ENCODE results near the gene THAP7. TPM values are rescaled to one million over a fixed set of nuclear protein-coding genes. Genes with fewer than 3 reads are reported as not detected.

The THAP7 gene, protein sequence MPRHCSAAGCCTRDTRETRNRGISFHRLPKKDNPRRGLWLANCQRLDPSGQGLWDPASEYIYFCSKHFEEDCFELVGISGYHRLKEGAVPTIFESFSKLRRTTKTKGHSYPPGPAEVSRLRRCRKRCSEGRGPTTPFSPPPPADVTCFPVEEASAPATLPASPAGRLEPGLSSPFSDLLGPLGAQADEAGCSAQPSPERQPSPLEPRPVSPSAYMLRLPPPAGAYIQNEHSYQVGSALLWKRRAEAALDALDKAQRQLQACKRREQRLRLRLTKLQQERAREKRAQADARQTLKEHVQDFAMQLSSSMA
- 10 to 100 TPM; 24.5 to 26.1 TPM for total RNA-seq

DNA sequence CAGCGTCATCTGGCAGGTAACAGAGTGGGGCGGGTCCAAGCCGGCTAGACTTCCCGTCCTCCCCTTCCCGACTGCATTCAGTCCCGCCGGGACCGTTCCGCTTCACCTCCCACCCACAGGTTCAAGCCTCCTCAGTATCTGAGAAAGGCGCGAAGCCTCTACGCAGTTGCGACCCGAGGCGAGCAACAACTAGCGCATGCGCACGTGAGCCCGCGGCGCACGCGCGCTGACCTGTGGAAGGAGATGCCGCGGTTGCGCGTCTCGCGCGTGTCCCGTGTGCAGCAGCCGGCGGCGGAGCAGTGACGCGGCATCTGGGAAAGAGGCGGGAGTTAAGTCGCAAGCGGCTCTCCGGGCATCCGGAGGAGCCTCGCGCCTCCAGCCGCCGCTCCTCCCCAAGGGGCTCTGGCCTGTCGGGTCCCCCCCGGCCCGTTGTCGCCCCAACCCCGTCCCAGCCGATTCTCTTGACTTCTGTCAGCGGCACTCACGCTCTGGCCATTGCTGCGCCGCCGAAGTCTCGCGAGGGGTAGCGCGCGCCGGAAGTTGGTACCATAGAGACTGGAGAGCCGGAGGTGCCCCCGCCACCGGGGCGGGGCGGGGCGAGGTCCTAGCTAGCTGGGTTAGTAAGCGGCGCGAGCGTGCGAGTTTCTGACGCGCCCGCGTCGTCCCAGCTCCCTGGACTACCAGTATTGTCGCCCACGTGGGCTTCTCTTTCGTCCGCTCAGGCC, at the start of gene THAP7:
Gene THAP7, minus strand, starts transcription at position 518 of the 725 bp plus-strand sequence. Its CDS starts 207 bp downstream, at position 311.

DNA sequence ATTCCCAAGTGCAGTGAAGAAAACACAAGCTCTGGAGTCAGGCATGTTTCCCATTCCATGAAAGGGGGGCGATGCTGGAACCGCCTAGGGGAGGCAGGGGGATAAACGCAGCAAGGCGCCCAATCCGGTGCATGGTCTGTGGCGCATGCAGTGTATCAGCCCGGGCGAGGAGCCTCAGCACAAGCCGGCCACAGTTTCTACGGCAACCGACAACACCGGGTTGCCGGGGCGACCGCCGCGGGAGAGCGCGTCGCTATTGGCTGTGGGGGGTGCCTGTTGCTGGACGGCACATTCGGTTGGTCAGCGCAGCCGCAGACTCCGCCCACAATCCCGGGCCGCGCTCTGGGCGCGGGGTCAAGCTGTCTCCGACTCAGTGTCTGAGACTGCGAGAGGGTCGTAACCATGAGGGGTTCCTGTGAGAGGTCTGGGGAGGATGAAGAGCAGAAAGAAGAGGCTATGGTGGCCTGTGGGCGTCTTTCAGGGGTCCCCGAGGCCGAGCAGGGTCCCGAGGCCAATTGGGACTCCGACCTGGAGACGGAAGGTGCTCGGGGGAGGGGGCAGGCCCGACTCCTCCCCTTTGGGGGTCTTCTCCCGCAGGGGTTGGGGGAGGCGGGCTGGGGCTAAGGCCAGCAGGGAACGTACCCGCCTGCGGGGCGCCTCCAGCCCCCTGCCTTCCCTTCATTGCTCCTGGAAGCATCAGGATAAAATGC, 43.8 kb upstream of the THAP7 start, which contains the start of gene LRRC74B:
Gene LRRC74B, plus strand, starts transcription at position 362 of the 710 bp plus-strand sequence. Its CDS starts 41 bp downstream, at position 403.

DNA sequence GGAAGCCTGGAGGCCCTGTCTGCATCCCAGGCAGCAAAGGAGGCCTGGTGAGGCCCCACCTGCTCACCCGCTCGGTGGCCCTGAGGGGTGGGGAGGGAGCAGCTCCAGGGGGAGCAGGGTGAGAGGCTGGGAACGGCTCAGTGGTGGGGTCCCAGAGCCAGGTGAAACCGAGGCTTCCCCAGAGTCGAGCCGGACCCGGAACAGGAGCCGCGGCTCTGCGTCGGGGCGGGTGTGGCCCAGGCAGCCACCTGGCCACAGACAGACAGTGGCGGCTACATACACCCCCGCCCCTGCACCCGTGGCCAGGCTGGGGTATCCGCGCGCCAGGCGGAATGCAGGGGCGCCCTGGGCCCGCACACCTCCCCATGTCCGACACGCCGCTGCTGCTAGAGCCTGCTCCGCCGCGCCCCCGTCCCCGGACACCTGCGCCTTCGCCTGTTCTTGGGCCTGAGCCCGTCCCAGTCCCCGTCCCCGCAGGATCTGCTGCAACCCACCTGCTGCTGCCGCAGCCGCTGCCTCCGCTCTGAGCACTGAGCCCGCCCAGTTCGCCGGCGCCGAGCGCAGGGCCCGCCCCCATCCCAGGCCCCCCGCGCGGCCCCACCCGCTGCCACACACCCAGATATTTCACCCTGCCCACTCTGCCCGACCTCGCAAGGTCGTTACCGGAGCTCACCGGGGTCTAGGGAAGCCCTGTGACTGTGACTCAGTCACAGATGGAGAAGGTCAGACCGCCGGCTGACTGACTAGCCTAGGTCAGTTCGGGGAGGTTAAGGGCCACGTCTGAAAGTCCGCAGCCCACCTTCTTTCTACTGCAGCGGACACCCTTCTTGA, 30.3 kb upstream of the THAP7 start, which contains the start of gene SLC7A4:
Gene SLC7A4, minus strand, starts transcription at position 525 of the 831 bp plus-strand sequence. CDS start 749 bp downstream, outside the sequence.

DNA sequence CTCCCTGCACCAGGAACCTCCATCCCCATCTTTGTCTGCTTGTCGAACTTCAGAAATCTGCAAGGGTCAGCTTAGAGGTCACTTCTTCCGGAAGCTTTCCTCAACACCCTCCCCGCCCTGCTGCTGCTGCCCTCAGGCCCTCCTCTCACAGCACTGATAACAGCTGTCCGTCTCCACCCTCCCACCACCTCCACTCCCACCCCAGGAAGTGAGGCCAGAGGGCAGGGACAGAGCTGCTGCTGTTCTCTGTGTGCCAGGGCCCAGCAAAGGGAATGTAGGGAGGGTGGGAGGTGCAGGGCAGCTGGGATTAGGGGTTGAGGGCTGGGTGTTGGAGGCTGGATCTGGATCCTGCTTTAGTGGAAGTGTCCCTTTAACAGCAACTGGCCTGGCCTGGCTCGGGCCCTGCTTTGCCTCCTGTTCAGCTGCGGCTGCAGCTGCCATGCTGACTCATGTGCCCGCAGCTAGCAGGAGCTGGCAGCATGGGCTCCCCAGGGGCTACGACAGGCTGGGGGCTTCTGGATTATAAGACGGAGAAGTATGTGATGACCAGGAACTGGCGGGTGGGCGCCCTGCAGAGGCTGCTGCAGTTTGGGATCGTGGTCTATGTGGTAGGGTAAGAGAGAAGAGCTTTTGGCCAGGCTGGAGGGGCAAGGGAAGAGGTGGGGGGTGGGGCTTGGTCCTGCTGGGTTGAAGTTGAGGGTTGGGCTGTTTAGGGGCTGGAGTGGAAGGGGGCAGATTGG, 13.0 kb upstream of the THAP7 start, which contains the start of gene P2RX6:
Gene P2RX6, plus strand, starts transcription at position 440 of the 740 bp plus-strand sequence. Its CDS starts 10 bp downstream, at position 450.

DNA sequence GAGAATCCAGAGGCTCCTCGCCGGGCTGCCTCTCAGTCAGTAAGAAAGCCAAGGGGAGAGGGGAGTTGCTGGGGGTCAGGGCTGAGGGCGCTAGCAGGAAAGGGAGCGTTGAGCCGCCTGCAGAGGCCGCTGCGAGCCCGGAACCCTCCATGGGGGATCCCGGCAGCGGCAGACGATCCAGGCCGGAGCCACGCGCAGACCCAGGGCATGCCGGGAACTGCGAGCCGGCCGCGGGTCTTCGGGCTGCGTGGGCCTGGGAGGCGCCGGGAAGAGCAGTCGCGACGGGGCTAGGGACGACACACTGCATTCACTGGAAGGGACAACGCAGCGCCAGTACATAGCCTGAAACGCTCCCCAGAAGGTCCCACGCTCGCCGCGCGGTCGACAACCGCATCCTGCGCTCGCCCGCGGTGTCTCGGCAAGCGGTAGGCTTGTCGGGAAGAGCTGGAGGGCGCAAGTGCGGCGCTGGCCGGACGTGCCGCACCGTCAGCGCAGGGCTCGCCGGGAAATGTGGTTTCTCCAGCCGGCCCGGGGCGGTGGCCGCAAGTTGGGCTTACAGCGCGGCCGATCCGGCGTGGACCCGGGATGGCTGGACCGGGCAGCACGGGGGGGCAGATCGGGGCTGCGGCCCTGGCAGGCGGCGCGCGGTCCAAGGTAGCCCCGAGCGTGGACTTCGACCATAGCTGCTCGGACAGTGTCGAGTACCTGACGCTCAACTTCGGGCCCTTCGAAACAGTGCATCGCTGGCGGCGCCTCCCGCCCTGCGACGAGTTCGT, 19.9 kb downstream of the THAP7 start, which contains the start of gene LZTR1:
Gene LZTR1, plus strand, starts transcription at position 511 of the 776 bp plus-strand sequence. Its CDS starts 75 bp downstream, at position 586.

DNA sequence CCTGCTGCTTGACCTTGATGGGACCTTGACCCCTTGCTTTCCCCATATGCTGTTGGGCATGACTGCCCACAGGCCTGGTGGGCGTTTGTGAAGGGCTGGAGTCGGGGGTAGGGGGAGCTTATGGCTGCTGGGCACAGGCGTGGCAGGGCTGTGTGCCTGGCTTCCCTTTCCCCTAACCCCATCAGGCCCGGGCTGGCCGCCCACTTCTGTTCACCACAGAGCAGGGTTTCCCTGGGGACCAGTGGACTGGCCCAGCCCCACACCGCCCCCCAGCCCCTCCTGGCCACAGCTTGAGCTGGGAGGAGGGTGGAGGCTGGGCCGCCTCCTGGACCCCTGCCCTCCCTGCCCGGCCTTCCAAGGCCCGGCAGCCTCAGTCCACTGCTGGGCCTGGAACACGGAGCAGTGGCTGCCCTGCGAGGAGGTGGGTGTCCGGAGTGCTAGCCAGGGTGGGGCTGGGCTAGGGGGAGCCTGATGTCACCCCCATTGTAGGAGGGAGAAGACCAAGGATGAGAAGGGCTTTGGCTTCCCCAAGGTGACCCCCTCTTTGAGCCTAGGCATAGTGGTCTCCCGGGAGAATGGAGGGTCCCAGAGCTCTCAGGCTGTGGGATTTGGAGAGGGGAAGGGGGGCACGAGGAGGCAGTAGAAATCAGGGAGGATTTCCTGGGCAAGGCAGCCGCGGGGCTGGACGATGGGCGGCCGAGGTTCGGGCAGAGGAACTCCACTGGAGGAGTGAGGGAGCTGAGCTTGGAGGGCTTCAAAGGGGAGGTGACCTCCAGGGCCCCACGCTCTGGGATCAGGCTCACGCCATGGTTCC, 34.8 kb downstream of the THAP7 start, which contains the start of gene AIFM3:
Gene AIFM3, plus strand, starts transcription at position 373 of the 814 bp plus-strand sequence. CDS start 690 bp downstream, outside the sequence.

Small RNA genes within 50 kb of the gene (microRNA-seq; reads per million reads assigned to microRNA genes)
- not detected for gene MIR649 (ENCODE audit: borderline microRNAs expressed, borderline replicate concordance)

Other genes starting within 250 kb of the THAP7 start
- not detected for gene SERPIND1, start 228.0 kb downstream of the THAP7 start, total RNA-seq
- 100 to 1,000 TPM; 114 to 119 TPM for gene PI4KA, start 143.3 kb downstream of the THAP7 start, total RNA-seq
- gene SNAP29, start 143.1 kb downstream of the THAP7 start, total RNA-seq = 10 to 100 TPM; 30.9 to 32.2 TPM
- gene CRKL, start 84.7 kb downstream of the THAP7 start, total RNA-seq = 10 to 100 TPM; 73.0 to 76.3 TPM
- not detected for gene AIFM3, start 34.9 kb downstream of the THAP7 start, total RNA-seq
- 10 to 100 TPM; 67.8 to 69.7 TPM for gene LZTR1, start 19.8 kb downstream of the THAP7 start, total RNA-seq
- under 1 TPM; 0.48 to 0.67 TPM for gene P2RX6, start 13.0 kb upstream of the THAP7 start, total RNA-seq
- gene SLC7A4, start 30.4 kb upstream of the THAP7 start, total RNA-seq = not detected
- gene LRRC74B, start 43.8 kb upstream of the THAP7 start, total RNA-seq = not detected

Data from activated naive CD4-positive, alpha-beta T cell treated with anti-CD3 and anti-CD28 coated beads, Interleukin-2, amount 10 ng/mL, durations not matched to agents 5 hours and 36 hours (primary cell).